HG02981 (cell line): ENCODE data around the gene CLEC10A.
"Not testable (repeated sequence)": the region's sequence is repeated elsewhere in the genome, so short reads cannot be mapped to it uniquely, and the experiment has no call there.

ENCODE experiments used
- ATAC-seq: cut with Tn5 transposase; IDR thresholded peaks from one replicate; pipeline ENCODE4 v1.9.1; 2021; ENCODE audit warnings: mild to moderate bottlenecking, moderate library complexity; ENCODE audit not compliant: unreplicated experiment

CLEC10A gene

GRCh38 chr17:7079581-7080455 lies at the start of gene CLEC10A:
CLEC10A (minus strand) TSS chr17:7080251; CDS start chr17:7078812, 1,439 bp downstream.
- no peak for ATAC-seq

- ATAC-seq, result no peak
Observed at GRCh38 chr17:7129311-7129710, 49.3 kb upstream of the CLEC10A start.

GRCh38 chr17:7128160-7128559 lies 48.1 kb upstream of the CLEC10A start:
- ATAC-seq, result no peak

GRCh38 chr17:7127501-7127900 lies 47.5 kb upstream of the CLEC10A start:
- ATAC-seq, result not testable (repeated sequence)

- not testable (repeated sequence) for ATAC-seq
Observed at GRCh38 chr17:7126386-7126785, 46.3 kb upstream of the CLEC10A start.

GRCh38 chr17:7124923-7125322 lies 44.9 kb upstream of the CLEC10A start:
- no peak for ATAC-seq

- no peak for ATAC-seq
Observed at GRCh38 chr17:7123844-7124243, 43.8 kb upstream of the CLEC10A start.

- no peak for ATAC-seq
Observed at GRCh38 chr17:7122381-7122780, 42.3 kb upstream of the CLEC10A start.

- not testable (repeated sequence) for ATAC-seq
Observed at GRCh38 chr17:7120635-7121034, 40.6 kb upstream of the CLEC10A start.

GRCh38 chr17:7120123-7120522 lies 40.1 kb upstream of the CLEC10A start:
- no peak for ATAC-seq

GRCh38 chr17:7119314-7119713 lies 39.3 kb upstream of the CLEC10A start:
- ATAC-seq, result no peak

- no peak for ATAC-seq
Observed at GRCh38 chr17:7114875-7115614, 35.0 kb upstream of the CLEC10A start.

GRCh38 chr17:7114241-7114874 lies 34.3 kb upstream of the CLEC10A start, which contains the start of gene ASGR2:
ASGR2 (minus strand) TSS chr17:7114822; CDS start chr17:7114240, 582 bp downstream.
- no peak for ATAC-seq

GRCh38 chr17:7113273-7114071 lies 33.4 kb upstream of the CLEC10A start:
- no peak for ATAC-seq

GRCh38 chr17:7112510-7113108 lies 32.6 kb upstream of the CLEC10A start:
- ATAC-seq, result no peak

GRCh38 chr17:7111784-7112509 lies 31.9 kb upstream of the CLEC10A start:
- ATAC-seq, result no peak

- no peak for ATAC-seq
Observed at GRCh38 chr17:7110617-7111306, 30.7 kb upstream of the CLEC10A start.

- no peak for ATAC-seq
Observed at GRCh38 chr17:7109461-7110322, 29.6 kb upstream of the CLEC10A start.
